BLaER1 treated with 17β-estradiol and CSF1 and Interleukin-3, amounts not matched to agents 10 nM and 100 nM (cell line): ENCODE results near the gene CGREF1.

Experiments
- H3K27ac ChIP-seq, 11 experiments: shearing (Covaris generic); formaldehyde crosslinking; 2 replicates each; pipeline ENCODE4 v1.8.1; 2022
- H3K27me3 ChIP-seq, 11 experiments: shearing (Covaris generic); formaldehyde crosslinking; 2 replicates each; pipeline ENCODE4 v1.8.1; 2022
- H3K36me3 ChIP-seq, 11 experiments: shearing (Covaris generic); formaldehyde crosslinking; 2 replicates each; pipeline ENCODE4 v1.8.1; 2022
- H3K4me1 ChIP-seq, 10 experiments: shearing (Covaris generic); formaldehyde crosslinking; 2 replicates each; pipeline ENCODE4 v1.8.1; 2022
- H3K4me2 ChIP-seq, 11 experiments: shearing (Covaris generic); formaldehyde crosslinking; 2 replicates each; pipeline ENCODE4 v1.8.1; 2022
- H3K4me3 ChIP-seq, 10 experiments: shearing (Covaris generic); formaldehyde crosslinking; 2 replicates each; pipeline ENCODE4 v1.8.1; 2022
- H3K9ac ChIP-seq, 11 experiments: shearing (Covaris generic); formaldehyde crosslinking; 2 replicates each; pipeline ENCODE4 v1.8.1; 2022
- H3K9me3 ChIP-seq, 11 experiments: shearing (Covaris generic); formaldehyde crosslinking; replicated peaks in 1 of 11; 2 replicates each; pipeline ENCODE4 v1.8.1; 2022
- H4K20me1 ChIP-seq, 11 experiments: shearing (Covaris generic); formaldehyde crosslinking; 2 replicates each; pipeline ENCODE4 v1.8.1; 2022
- Cebpa-rat ChIP-seq, 11 experiments: shearing (Covaris generic); IDR thresholded peaks; 2 replicates each; pipeline ENCODE4 v1.8.1; 2022

The CGREF1 gene

DNA sequence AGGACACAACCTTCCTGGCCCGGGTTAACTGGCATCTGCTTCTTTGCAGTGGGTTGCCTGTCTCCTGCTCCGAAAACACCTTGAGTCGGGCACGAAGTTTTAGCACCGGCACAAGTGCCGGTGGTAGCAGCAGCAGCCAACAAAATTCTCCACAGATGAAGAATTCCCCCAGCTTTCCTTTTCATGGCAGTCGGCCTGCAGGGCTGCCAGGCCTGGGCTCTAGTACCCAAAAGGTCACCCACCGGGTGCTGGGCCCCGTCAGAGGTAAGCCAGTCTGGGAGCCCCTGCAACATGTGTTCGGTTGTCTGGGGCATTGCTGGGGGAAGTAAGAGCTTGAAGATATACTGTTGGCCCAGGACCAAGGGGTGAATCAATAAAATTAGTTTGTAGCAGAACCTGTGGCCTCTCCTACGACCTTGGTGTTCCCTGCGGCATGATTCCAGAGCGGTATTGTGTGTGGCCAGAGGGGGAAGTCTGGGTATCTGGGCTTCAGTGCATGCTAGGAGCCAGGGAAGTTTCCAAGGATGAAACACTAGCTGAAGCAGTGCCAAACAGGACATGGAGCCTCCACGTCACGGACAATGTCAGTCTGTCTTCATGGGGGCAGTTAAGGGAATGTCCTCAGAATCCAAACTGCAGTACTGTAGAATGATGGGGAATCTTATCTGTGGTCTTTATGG, 59.6 kb downstream of the CGREF1 start:
- Histone ChIP-seq H3K36me3 (peaks cover 56 to 97% (median 88%) of the 10 kb centered on the region in 11 experiments), H4K20me1 (peaks cover 0 to 32% (median 8%) of the 10 kb centered on the region in 11 experiments; a peak in 11 of 22 replicates), H3K4me3 (no peak overlapping the region), H3K4me2 (no peak overlapping the region), H3K27me3 (no peaks in the 10 kb centered on the region), H3K4me1 (peaks cover 0 to 18% (median 0%) of the 10 kb centered on the region in 10 experiments; a peak in 4 of 20 replicates), H3K27ac (no peak overlapping the region), H3K9me3 (no peaks in the 10 kb centered on the region), H3K9ac (no peak overlapping the region)
- no peak for TF ChIP-seq Cebpa-rat (IDR thresholded peaks at IDR 0.05)

DNA sequence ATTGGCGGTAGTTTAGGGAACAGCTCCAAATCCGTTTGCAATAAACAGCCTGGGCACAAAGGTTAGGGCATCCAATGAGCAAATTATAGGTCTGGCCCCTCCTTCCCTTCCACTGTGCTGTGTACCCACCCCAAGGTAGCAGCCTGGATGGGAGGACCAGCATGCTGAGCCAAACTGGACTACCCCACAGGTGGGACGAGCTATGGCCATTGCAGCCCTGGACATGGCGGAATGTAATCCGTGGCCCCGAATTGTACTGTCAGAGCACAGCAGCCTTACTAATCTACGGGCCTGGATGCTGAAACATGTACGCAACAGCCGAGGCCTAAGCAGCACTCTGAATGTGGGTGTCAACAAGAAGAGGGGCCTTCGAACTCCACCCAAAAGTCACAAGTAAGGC, 60.7 kb downstream of the CGREF1 start:
- TF ChIP-seq Cebpa-rat (IDR thresholded peaks at IDR 0.05): no peak
- H3K4me1 ChIP-seq: peaks cover 0 to 17% (median 0%) of the 10 kb centered on the region in 10 experiments; a peak in 4 of 20 replicates
- no peak overlapping the region for H3K27ac ChIP-seq
- H4K20me1 ChIP-seq: peaks cover 0 to 24% (median 8%) of the 10 kb centered on the region in 11 experiments; a peak in 9 of 22 replicates
- no peaks in the 10 kb centered on the region for H3K9me3 ChIP-seq
- no peak overlapping the region for H3K4me3 ChIP-seq
- no peaks in the 10 kb centered on the region for H3K27me3 ChIP-seq
- H3K9ac ChIP-seq: no peak overlapping the region
- H3K4me2 ChIP-seq: no peak overlapping the region
- peaks cover 57 to 99% (median 89%) of the 10 kb centered on the region in 11 experiments for H3K36me3 ChIP-seq

GRCh38 chr2:27057184-27057583, 61.7 kb downstream of the CGREF1 start:
- Histone ChIP-seq H3K27ac (no peak overlapping the region), H3K9ac (no peak overlapping the region), H3K4me3 (no peak overlapping the region), H3K9me3 (no peaks in the 10 kb centered on the region), H3K4me2 (no peak overlapping the region), H3K4me1 (peaks cover 6 to 18% (median 9%) of the 10 kb centered on the region in 10 experiments; a peak in 18 of 20 replicates), H4K20me1 (peaks cover 0 to 16% (median 5%) of the 10 kb centered on the region in 11 experiments; a peak in 9 of 22 replicates), H3K27me3 (no peaks in the 10 kb centered on the region), H3K36me3 (peaks cover 49 to 92% (median 83%) of the 10 kb centered on the region in 11 experiments)
- no peak for TF ChIP-seq Cebpa-rat (IDR thresholded peaks at IDR 0.05)

DNA sequence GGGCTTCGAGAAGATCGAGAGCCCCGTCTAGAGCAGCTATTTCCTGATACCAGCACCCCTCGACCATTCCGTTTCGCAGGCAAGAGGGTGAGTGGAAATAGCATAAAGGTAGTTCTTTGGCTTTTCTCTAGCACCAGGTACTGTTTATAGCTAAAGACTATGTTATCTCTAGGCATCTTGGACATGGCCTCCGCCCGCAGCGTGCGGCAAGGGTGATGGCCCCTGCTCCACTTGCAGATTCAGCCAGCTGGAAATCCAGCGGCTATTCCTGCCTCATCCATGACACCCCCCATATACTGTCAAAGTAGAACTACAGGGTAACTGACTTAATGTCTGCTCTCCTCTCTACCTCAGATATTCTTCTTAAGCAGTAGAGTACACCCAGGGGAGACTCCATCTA, 64.2 kb downstream of the CGREF1 start:
- Histone ChIP-seq H3K4me1 (peaks cover 11 to 16% (median 14%) of the 10 kb centered on the region in 10 experiments; a peak in 19 of 20 replicates), H3K9ac (peak overlapping the region in 2 of 11 experiments; percentile 20 to 27; a peak in 1 of 22 replicates), H3K4me2 (no peak overlapping the region), H4K20me1 (peaks cover 0 to 10% (median 0%) of the 10 kb centered on the region in 11 experiments; a peak in 5 of 22 replicates), H3K9me3 (no peaks in the 10 kb centered on the region), H3K27ac (no peak overlapping the region), H3K27me3 (no peaks in the 10 kb centered on the region), H3K4me3 (no peak overlapping the region), H3K36me3 (peaks cover 47 to 70% (median 64%) of the 10 kb centered on the region in 11 experiments)
- no peak for TF ChIP-seq Cebpa-rat (IDR thresholded peaks at IDR 0.05)

DNA sequence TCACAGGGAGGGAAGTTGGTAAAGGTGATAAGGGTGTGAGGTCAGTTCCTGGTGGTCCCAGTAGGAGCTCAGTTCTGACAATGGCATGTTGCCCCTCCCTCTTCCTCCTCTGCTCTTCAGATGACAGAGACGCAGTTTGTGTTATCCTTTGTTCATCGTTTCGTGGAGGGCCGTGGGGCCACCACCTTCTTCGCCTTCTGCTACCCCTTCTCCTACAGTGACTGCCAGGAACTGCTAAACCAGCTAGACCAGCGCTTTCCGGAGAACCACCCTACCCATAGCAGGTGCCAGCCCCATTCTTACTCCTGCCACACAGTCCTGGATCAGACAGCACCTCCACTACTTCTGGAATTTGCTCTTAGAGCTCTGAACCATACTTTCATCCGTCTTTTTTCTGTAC, 65.2 kb downstream of the CGREF1 start:
- Histone ChIP-seq H3K36me3 (peaks cover 38 to 60% (median 55%) of the 10 kb centered on the region in 11 experiments), H4K20me1 (peaks cover 0 to 5% (median 0%) of the 10 kb centered on the region in 11 experiments; a peak in 2 of 22 replicates), H3K27me3 (no peaks in the 10 kb centered on the region), H3K4me1 (peaks cover 21 to 25% (median 23%) of the 10 kb centered on the region in 10 experiments), H3K9ac (0 out of 22 replicates have a peak overlapping the region, but pooled peaks of 1 of the 11 experiments have one; percentile 5), H3K4me2 (no peak overlapping the region), H3K9me3 (no peaks in the 10 kb centered on the region), H3K27ac (no peak overlapping the region), H3K4me3 (no peak overlapping the region)
- TF ChIP-seq Cebpa-rat (IDR thresholded peaks at IDR 0.05): no peak

GRCh38 chr2:27053321-27053720, 65.6 kb downstream of the CGREF1 start:
- no peak overlapping the region for H3K4me3 ChIP-seq
- no peak for TF ChIP-seq Cebpa-rat (IDR thresholded peaks at IDR 0.05)
- H3K27ac ChIP-seq: no peak overlapping the region
- peaks cover 35 to 56% (median 50%) of the 10 kb centered on the region in 11 experiments for H3K36me3 ChIP-seq
- 0 out of 22 replicates have a peak overlapping the region, but pooled peaks of 1 of the 11 experiments have one; percentile 5 for H3K9ac ChIP-seq
- no peaks in the 10 kb centered on the region for H3K9me3 ChIP-seq
- peaks cover 23 to 28% (median 26%) of the 10 kb centered on the region in 10 experiments for H3K4me1 ChIP-seq
- peaks cover 0 to 2% (median 0%) of the 10 kb centered on the region in 11 experiments; a peak in 2 of 22 replicates for H4K20me1 ChIP-seq
- H3K27me3 ChIP-seq: no peaks in the 10 kb centered on the region
- no peak overlapping the region for H3K4me2 ChIP-seq

- Histone ChIP-seq H3K27me3 (no peaks in the 10 kb centered on the region), H3K9me3 (no peaks in the 10 kb centered on the region), H3K4me1 (peaks cover 23 to 28% (median 26%) of the 10 kb centered on the region in 10 experiments), H3K27ac (peak overlapping the region in 10 of 11 experiments; percentile 58 to 88 (median 82); a peak in 18 of 22 replicates), H3K9ac (peak overlapping the region; percentile 67 to 86 (median 81)), H3K4me3 (peak overlapping the region; percentile 69 to 86 (median 76)), H4K20me1 (no peaks in the 10 kb centered on the region; a peak in 1 of 22 replicates), H3K36me3 (peaks cover 29 to 43% (median 38%) of the 10 kb centered on the region in 11 experiments), H3K4me2 (peak overlapping the region; percentile 92 to 98 (median 97))
- no peak for TF ChIP-seq Cebpa-rat (IDR thresholded peaks at IDR 0.05)
Observed at GRCh38 chr2:27051902-27052645, 66.9 kb downstream of the CGREF1 start.

DNA sequence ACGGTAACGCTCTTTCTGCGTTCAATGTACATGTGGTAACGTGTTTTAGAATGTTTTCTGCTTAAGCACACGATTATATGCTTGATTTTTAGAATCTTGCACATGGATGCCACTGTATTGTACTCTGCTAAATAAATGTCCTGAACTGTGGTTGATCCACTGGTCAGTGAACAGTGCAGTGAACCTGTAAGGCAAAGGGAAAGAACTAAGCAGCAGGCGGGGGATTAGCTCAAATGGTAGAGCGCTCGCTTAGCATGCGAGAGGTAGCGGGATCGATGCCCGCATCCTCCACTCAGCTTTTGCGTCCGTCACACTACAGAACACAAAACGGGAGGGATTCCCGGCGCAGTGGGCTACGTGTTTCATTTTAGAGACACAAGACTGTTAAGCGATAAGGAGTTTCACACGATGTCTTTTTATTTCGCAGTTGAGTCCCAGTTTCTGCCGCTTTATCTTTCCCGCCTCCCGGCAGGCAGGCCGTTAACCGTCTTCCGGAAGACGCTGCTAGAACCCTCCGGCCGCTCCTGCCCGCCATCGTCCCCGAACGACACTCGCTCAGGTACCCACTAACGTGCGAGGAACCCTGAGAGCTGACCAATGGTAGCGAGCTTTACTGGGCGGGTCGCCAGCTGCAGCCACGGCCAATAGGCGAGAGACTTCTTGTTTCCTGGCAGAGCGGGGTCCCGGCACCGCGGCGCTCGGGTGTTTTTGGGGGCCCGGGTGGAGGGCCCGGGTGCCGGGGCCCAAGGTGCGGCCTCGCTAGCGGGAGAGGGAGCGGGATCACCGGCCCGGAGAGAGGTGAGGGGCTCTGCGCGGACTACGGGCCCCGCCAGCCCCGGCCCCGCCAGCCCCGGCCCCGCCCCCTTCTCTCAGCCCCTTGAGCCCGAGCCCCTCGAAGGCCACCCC, 67.7 kb downstream of the CGREF1 start, which contains the start of gene AGBL5:
AGBL5 (plus strand) TSS at position 673 of the 906 bp plus-strand sequence. CDS start 1,291 bp downstream, outside the sequence.
- Histone ChIP-seq H3K4me1 (peaks cover 23 to 28% (median 26%) of the 10 kb centered on the region in 10 experiments), H4K20me1 (no peaks in the 10 kb centered on the region; a peak in 1 of 22 replicates), H3K27me3 (no peaks in the 10 kb centered on the region), H3K4me2 (peak within 1 kb of the TSS; percentile 94 to 98 (median 98)), H3K4me3 (peak within 1 kb of the TSS; percentile 69 to 86 (median 76)), H3K36me3 (peaks cover 21 to 35% (median 30%) of the 10 kb centered on the region in 11 experiments), H3K27ac (peak within 1 kb of the TSS; percentile 37 to 88 (median 82); a peak in 21 of 22 replicates), H3K9ac (peak within 1 kb of the TSS; percentile 67 to 86 (median 81)), H3K9me3 (no peaks in the 10 kb centered on the region)
- TF ChIP-seq Cebpa-rat (IDR thresholded peaks at IDR 0.05): no peak
